Gastroesophageal sphincter (tissue), 4 donors: ENCODE measurements around the gene CYB561D1. TPM values are rescaled to one million over a fixed set of nuclear protein-coding genes. Genes with fewer than 3 reads are reported as not detected.

ENCODE experiments used
- ATAC-seq: fragments of 150-250 bp; one replicate; pipeline ENCODE4 v1.9.1; 2016; ENCODE audit warnings: mild to moderate bottlenecking, moderate library complexity
- H3K27ac ChIP-seq, 4 donors: fragments of 200-600 bp; sonication (generic) in 3 of 4; 1 replicate in 3 of 4; 2 replicates in 1 of 4; pipeline ENCODE4 v1.5.1; 2016 to 2019
- H3K27me3 ChIP-seq: fragments of 200-600 bp; sonication (generic); one replicate; pipeline ENCODE4 v1.5.1; 2019
- H3K36me3 ChIP-seq, 2 donors: fragments of 200-600 bp; sonication (generic); one replicate each; pipeline ENCODE4 v1.5.1; 2019; ENCODE audit warnings: control low read depth in 1 of 2
- H3K4me1 ChIP-seq, 3 donors: fragments of 200-600 bp; sonication (generic); 1 replicate in 2 of 3; 2 replicates in 1 of 3; pipeline ENCODE4 v1.5.1; 2016 to 2019; ENCODE audit warnings: control low read depth in 2 of 3
- H3K4me3 ChIP-seq, 2 donors: fragments of 200-600 bp; sonication (generic); one replicate each; pipeline ENCODE4 v1.5.1; 2019; ENCODE audit warnings: mild to moderate bottlenecking in 1 of 2, moderate library complexity in 1 of 2
- H3K9me3 ChIP-seq, 3 donors: fragments of 200-600 bp; sonication (generic); one replicate each; pipeline ENCODE4 v1.5.1; 2017 to 2019; ENCODE audit warnings: control low read depth in 2 of 3
- EP300 ChIP-seq: sonication (generic); formaldehyde crosslinking; IDR thresholded peaks from one replicate; pipeline ENCODE4 v1.6.1; 2017; ENCODE audit warnings: antibody characterized with exemption, mild to moderate bottlenecking
- POLR2A ChIP-seq, 2 donors: fragments of 450-650 bp; IDR thresholded peaks; one replicate each; pipeline ENCODE4 v1.6.1; 2017; ENCODE audit warnings: antibody characterized with exemption in 2 of 2, mild to moderate bottlenecking in 2 of 2, moderate library complexity in 1 of 2
- POLR2AphosphoS5 ChIP-seq: sonication (generic); formaldehyde crosslinking; IDR thresholded peaks from one replicate; pipeline ENCODE4 v1.6.1; 2017; ENCODE audit warnings: antibody characterized with exemption
- WGBS, 2 donors: methylation state at CpG; one replicate each; pipeline ENCODE4 v1.1.5; 2018; ENCODE audit warnings: low coverage in 1 of 2; 5-methylcytosine and 5-hydroxymethylcytosine counted together
- total RNA-seq, 4 donors: library from RNA; depleted of rRNA; stranded (reverse); fragments of >200 nt; gene quantifications; one replicate each; pipeline ENCODE4 v1.1.0, GENCODE V29; 2016
- TF ChIP-seq, protein P1 (sequence below), 4 experiments: fragments of 200-600 bp in 2 of 4; fragments of 450-650 bp in 2 of 4; sonication (generic) in 1 of 4; IDR thresholded peaks; one replicate each; pipeline ENCODE4 v1.5.1; 2017 to 2019; ENCODE audit warnings: antibody characterized with exemption in 4 of 4, mild to moderate bottlenecking in 2 of 4, moderate library complexity in 2 of 4

CYB561D1 gene
- total RNA-seq, 4 donors from 2014 or later, result 8.3 to 15.9 (median 10.7) TPM

DNA sequence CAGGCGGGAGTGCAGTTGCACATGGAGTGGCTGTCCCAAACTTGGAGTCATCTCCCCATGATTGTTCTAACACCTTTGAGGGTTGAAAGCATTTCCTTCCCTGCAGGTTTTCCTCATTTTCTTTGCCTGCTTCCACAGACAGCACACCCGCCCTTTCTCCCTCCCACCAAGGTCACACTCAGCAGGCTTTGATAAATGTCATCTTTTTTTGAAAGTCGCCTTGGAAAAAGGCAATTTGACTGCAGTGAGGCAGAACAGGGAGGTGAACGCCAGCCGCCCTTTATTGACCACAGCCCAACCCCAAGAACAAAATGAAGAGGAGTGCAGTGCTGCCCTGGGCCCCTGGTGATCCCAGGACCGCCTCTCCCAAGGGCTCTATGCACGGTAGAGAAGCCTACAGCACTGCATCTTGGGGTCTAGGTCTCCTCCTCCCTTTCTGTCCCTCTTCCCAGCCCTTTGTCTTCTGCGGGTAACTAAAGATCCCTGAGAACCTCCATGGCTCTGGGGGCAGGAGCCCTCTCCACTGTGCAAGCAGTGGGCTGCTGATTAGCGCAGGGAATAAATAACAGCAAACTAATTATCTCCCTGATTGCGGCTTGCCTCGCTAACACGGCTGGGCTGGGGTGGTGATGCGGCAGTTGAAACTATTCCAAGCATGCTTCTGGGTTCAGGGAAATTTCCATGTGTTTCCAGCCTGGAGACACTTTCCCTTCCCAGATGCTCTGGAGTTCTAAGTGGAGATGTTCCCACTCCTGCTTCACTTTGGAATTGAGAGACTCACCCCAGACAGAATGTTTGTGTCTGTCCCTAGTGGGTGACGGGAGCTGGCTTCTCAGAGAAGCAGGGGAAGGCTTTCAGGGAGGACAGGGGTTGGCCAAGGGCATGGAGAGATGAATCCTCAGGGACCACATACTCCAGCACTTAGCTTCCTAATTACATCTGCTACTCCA lies 27.4 kb downstream of the CYB561D1 start:
- no peak overlapping the region for H3K4me3 ChIP-seq
- no peaks in the 10 kb centered on the region for H3K4me1 ChIP-seq
- WGBS, 2 donors, result 70 to 100% methylated on average over 1 to 7 of the region's 14 CpGs
- H3K36me3 ChIP-seq, result no peaks in the 10 kb centered on the region
- H3K9me3 ChIP-seq, result no peaks in the 10 kb centered on the region
- H3K27me3 ChIP-seq, result peaks cover 5% of the 10 kb centered on the region
- ATAC-seq, result no peak
- no peak overlapping the region for H3K27ac ChIP-seq
- TF ChIP-seq POLR2A (IDR thresholded peaks at IDR 0.05) (no peak), EP300 (no peak)

DNA sequence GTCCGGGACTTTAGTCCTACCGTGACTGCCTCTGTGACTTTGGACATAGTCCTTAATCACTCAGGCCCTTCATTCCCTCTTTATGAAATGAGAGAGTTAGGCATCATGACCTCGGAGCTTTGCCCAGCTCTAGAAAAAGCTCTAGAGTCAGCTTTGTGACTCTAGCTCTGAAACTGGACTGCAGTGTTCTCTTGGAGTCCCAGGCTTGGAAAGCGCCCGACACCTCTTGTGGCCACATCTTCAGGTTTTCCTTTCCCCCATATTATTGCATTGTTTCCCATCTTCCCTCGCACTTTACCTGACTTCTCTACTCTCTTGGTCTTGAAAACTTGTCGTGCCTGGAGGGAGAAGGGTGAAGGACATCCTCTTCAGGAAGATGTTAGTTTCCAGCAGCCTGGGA lies 28.1 kb downstream of the CYB561D1 start:
- WGBS, 2 donors, result 87% methylated on average over 6 of the region's 7 CpGs; no CpG with 5 or more reads in 1 of the 2 donors
- Histone ChIP-seq H3K4me1 (no peaks in the 10 kb centered on the region), H3K27ac (no peak overlapping the region), H3K9me3 (no peaks in the 10 kb centered on the region), H3K4me3 (no peak overlapping the region), H3K36me3 (no peaks in the 10 kb centered on the region), H3K27me3 (peaks cover 5% of the 10 kb centered on the region)
- TF ChIP-seq, protein P1, sequence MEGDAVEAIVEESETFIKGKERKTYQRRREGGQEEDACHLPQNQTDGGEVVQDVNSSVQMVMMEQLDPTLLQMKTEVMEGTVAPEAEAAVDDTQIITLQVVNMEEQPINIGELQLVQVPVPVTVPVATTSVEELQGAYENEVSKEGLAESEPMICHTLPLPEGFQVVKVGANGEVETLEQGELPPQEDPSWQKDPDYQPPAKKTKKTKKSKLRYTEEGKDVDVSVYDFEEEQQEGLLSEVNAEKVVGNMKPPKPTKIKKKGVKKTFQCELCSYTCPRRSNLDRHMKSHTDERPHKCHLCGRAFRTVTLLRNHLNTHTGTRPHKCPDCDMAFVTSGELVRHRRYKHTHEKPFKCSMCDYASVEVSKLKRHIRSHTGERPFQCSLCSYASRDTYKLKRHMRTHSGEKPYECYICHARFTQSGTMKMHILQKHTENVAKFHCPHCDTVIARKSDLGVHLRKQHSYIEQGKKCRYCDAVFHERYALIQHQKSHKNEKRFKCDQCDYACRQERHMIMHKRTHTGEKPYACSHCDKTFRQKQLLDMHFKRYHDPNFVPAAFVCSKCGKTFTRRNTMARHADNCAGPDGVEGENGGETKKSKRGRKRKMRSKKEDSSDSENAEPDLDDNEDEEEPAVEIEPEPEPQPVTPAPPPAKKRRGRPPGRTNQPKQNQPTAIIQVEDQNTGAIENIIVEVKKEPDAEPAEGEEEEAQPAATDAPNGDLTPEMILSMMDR (IDR thresholded peaks at IDR 0.05), result no peak
- TF ChIP-seq POLR2AphosphoS5 (no peak), POLR2A (IDR thresholded peaks at IDR 0.05) (no peak), EP300 (no peak)
- no peak for ATAC-seq

DNA sequence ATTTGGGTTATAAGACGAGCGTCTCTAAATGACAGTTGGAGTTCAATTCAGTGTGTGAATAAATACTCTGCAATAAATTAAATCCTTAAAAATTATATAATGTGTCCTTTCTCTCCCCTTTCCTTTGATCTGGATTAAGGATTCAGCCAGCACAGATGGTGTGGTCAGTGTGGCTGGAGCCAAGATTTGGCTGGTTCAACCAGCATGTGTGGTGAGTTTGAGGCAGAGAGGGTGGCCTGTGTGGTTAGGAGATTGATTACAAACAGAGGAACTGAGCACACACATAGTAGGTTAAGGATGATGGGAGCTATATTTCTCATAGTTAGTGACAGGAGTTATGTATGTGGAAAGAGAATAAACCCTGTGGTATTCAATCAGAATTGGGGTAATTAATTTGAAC lies 29.8 kb downstream of the CYB561D1 start:
- no peak overlapping the region for H3K27ac ChIP-seq
- no peaks in the 10 kb centered on the region for H3K36me3 ChIP-seq
- H3K27me3 ChIP-seq, result peaks cover 5% of the 10 kb centered on the region
- WGBS, 2 donors, result 78 to 80% methylated on average over 2 of the region's 2 CpGs
- no peaks in the 10 kb centered on the region for H3K4me1 ChIP-seq
- TF ChIP-seq, protein P1 (IDR thresholded peaks at IDR 0.05), result no peak
- TF ChIP-seq POLR2A (IDR thresholded peaks at IDR 0.05) (no peak), EP300 (no peak), POLR2AphosphoS5 (no peak)
- no peaks in the 10 kb centered on the region for H3K9me3 ChIP-seq
- ATAC-seq, result no peak
- H3K4me3 ChIP-seq, result no peak overlapping the region

DNA sequence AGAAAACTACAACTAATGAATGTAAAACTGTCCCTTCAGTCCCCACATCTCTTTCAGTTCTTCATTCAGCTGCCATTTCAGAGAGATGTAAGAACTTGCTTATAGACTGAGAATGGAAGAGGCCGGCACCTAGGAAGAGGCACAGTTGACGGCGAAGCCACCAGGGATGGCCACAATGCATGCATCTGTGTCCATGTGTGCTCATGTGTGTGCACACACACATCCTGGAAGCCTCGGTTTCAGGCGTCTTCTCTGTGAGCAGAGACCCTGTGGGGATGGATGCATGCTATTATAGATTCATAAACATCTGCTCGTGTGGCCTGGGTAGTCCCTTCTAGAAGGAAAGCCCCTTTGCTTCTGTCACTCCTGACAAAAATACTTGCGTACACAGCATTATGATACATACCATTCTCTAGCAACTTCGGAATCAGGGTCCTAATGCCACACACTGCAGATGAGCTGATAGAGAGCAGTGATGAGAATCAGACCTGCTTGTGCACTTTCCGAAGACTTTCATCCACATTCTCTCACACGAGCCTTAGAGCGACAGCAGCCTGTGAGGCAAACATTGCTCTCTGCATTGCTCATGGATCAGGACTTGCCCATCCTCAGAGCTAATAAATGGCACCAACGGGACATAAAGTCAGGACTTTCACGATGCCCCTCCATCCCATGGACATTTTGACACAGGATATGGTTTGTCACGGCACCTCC lies 33.4 kb downstream of the CYB561D1 start:
- Histone ChIP-seq H3K4me3 (no peak overlapping the region), H3K27ac (no peak overlapping the region), H3K36me3 (no peaks in the 10 kb centered on the region), H3K9me3 (no peaks in the 10 kb centered on the region), H3K27me3 (no peaks in the 10 kb centered on the region), H3K4me1 (peaks cover 0 to 26% (median 0%) of the 10 kb centered on the region in 3 donors)
- WGBS, 2 donors, result 68 to 82% methylated on average over 7 to 11 of the region's 14 CpGs
- TF ChIP-seq POLR2A (IDR thresholded peaks at IDR 0.05), result no peak
- no peak for TF ChIP-seq POLR2AphosphoS5
- TF ChIP-seq EP300, result no peak
- TF ChIP-seq, protein P1 (IDR thresholded peaks at IDR 0.05), result no peak
- ATAC-seq, result no peak

DNA sequence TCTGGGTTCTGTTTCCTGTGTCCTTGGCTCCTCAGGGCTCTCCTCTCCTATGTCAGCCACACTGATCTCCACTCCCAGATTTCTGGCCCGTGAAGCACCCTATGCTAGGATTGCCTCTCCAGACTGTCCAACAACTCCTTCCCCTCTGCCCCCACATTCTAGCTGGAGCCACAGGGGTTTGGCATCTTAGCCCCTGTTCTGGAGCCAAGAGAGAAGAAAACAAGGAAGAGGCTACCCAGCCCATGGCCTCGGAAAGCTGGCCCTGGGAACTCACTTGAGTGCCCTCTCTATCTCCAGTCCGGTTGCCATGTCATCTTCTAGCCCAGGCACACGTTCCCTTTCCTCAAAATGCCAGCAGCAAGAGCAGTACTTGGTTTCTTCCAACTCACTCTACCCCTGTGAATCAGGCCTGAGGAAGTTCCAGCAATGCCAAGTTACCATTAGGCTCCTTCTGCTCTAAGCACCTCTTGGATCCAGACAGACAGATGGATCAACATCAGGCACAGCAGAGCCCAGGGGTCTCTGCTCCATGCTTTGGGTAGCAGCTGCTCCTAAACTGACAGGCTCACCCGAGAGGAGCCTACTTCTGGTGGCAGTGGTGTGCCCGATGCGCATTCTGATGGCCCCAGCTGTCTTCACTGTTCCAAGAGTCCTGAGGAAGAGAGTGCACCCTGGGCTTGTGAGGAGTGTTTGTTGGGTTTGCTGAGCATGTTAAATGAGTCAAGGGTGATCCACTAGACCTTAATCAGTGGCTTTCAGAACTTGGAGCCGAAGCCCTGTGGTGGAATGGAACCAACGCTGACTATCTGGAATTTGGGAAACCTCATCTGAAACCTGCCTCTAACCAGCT lies 34.2 kb downstream of the CYB561D1 start:
- ATAC-seq, result no peak
- Histone ChIP-seq H3K4me1 (peaks cover 0 to 33% (median 7%) of the 10 kb centered on the region in 3 donors), H3K27ac (no peak overlapping the region), H3K4me3 (no peak overlapping the region), H3K36me3 (no peaks in the 10 kb centered on the region), H3K9me3 (no peaks in the 10 kb centered on the region), H3K27me3 (no peaks in the 10 kb centered on the region)
- 83% methylated on average over 2 of the region's 9 CpGs; no CpG with 5 or more reads in 1 of the 2 donors for WGBS, 2 donors
- TF ChIP-seq EP300, result no peak
